ENCODE data around the gene GPR171. TPM values are rescaled to one million over a fixed set of nuclear protein-coding genes. Genes with fewer than 3 reads are reported as not detected.
A peak's percentile ranks its signal among the peaks of the same experiment; 100 is the strongest.

The GPR171 gene
- total RNA-seq, 1 experiment from 2014 or later: not detected

- DNase-seq (ENCODE audit: low read depth): peak; percentile 14
- in situ Hi-C loops (cut with HindIII; ENCODE audit: low pct_unique_long_range_greater_than_20kb, low sequenced_read_pairs): no loop called here
Observed at GRCh38 chr3:151218136-151218535, 15.1 kb upstream of the GPR171 start.

DNA sequence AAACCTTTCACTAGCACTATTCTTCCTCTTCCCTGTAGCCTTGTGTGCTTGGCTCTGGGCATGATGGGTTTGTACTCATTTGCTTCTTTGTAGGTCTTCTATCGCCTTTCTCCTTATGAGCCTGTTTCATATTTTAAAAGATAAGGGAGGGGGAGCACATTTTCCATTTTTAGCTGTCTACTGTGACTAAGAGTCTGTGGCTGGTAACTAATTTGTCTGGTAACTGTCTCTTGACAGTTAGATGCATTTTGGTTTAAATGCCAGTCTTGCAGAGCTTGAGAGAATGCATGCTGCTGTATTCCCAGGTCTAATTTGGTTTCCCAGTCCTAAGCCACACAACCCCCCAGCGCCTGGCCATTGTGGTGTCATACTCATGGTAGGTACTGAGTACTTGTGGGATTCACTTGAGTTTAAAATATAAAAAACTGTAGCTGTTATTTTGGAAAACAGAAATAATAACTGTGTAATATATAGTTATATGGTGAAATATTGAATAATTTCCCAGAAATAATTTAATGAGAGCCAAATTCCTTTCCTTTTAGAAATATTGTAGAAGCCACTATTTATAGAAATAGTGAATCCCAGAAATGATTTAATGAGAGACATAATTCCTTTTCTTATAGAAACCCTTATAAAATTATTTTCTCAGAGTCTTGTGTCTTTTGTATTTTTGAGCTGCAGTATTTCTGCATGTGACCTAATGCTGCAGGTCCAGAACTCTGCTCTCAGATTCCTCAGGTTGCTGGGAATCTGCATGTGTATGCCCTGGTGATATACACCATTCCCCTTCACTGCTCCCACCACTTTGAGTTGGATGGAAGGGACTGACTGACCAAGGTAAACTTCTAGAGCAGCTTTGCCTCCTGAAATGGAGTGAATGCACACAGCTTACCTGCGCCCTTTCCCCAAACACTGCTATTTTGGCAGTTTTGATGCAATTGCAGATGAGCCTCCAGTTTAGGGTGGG is 13.9 kb upstream of the GPR171 start:
- DNase-seq (ENCODE audit: low read depth): no peak
- in situ Hi-C loops (cut with HindIII; ENCODE audit: low pct_unique_long_range_greater_than_20kb, low sequenced_read_pairs): no loop called here

DNA sequence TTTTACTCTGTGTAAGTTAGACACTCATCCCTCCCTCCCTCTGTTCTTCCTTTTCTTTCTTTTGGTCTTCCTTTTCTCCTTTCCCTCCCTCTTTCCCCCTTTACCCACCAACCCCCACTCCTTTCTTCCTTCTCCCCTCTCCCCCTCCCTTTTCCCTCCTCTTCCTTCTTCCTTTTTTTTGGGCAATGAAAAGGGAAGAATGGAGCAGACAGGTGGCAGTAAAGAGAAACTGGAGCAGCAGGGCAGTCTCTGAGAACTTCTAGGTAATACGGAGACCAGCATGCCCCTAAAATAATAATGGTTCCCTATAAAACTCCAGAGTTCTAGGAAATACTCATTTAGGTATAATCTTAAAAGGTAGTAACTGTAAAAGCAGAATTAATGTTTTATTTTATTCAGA is 11.4 kb upstream of the GPR171 start:
- in situ Hi-C loops (cut with HindIII; ENCODE audit: low pct_unique_long_range_greater_than_20kb, low sequenced_read_pairs): no loop called here
- DNase-seq (ENCODE audit: low read depth): no peak

DNA sequence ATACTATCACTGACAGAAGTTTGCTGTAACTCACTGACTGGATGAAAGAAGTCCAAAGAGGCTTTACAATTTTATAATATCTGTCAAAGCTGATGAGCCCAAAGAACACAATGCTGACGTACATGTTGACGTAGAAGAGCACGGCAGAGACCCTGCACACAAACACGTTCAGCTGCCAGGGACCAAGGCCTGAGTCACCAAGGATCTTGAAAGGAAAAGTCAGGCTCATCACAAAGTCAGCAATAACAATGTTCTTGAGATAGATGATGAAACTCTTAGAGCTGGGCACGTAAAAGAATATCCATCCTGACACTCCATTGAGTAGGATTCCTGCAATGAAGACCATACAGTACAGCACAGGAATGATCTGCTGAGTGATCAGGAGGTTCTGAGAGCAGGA is 10.9 kb upstream of the GPR171 start:
- no peak for DNase-seq (ENCODE audit: low read depth)
- in situ Hi-C loops (cut with HindIII; ENCODE audit: low pct_unique_long_range_greater_than_20kb, low sequenced_read_pairs): no loop called here

- in situ Hi-C loops (cut with HindIII; ENCODE audit: low pct_unique_long_range_greater_than_20kb, low sequenced_read_pairs): no loop called here
Observed at GRCh38 chr3:151213151-151213550, 10.1 kb upstream of the GPR171 start.

GRCh38 chr3:151210676-151211381 is 7.8 kb upstream of the GPR171 start:
- in situ Hi-C loops (cut with HindIII; ENCODE audit: low pct_unique_long_range_greater_than_20kb, low sequenced_read_pairs): no loop called here
- DNase-seq (ENCODE audit: low read depth): no peak

More at GRCh38 chr3:151213151-151213550, 10.1 kb upstream of the GPR171 start:
- DNase-seq (ENCODE audit: low read depth): no peak

DNA sequence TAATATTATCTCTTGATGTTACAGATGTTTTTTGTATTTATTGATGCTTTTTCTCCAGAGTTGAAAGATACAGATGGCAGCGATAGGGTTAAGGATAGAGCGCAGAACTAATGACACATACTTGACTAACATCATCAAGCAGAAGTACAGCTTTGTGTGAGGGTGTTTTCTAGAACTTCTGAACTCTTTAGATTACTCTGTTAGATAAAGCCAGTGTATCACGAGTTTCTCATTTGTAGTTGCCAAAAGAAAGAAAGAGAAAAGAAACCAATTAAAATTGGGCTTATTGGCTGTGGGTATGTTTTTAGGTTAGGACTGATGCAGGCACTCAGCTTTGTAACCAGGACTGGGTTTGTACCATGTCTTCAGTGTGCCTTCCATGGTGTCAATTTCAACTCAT is 6.6 kb upstream of the GPR171 start:
- in situ Hi-C loops (cut with HindIII; ENCODE audit: low pct_unique_long_range_greater_than_20kb, low sequenced_read_pairs): no loop called here
- DNase-seq (ENCODE audit: low read depth): no peak

GRCh38 chr3:151206201-151206600 is 3.2 kb upstream of the GPR171 start:
- no peak for DNase-seq (ENCODE audit: low read depth)
- in situ Hi-C loops (cut with HindIII; ENCODE audit: low pct_unique_long_range_greater_than_20kb, low sequenced_read_pairs): no loop called here

DNA sequence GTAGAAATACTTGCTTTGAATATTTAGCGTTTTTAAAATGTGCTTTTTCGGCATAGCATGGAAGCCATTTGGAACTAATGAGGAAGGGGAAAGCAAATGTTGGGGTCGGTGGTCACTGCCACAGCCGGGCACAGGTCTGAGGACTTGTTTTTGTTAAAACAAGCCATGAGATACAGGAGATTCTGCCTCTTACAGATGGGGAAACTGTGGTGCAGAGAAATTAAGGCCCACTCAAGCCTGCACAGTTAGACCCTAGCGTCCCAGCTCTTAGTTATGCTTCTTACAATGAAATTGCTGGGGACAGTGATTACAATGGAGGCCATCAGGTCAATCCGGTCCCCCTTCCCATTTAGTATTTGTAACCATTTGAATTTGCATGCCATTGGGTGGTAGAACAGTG is 2.5 kb upstream of the GPR171 start:
- in situ Hi-C loops (cut with HindIII; ENCODE audit: low pct_unique_long_range_greater_than_20kb, low sequenced_read_pairs): no loop called here
- no peak for DNase-seq (ENCODE audit: low read depth)

DNA sequence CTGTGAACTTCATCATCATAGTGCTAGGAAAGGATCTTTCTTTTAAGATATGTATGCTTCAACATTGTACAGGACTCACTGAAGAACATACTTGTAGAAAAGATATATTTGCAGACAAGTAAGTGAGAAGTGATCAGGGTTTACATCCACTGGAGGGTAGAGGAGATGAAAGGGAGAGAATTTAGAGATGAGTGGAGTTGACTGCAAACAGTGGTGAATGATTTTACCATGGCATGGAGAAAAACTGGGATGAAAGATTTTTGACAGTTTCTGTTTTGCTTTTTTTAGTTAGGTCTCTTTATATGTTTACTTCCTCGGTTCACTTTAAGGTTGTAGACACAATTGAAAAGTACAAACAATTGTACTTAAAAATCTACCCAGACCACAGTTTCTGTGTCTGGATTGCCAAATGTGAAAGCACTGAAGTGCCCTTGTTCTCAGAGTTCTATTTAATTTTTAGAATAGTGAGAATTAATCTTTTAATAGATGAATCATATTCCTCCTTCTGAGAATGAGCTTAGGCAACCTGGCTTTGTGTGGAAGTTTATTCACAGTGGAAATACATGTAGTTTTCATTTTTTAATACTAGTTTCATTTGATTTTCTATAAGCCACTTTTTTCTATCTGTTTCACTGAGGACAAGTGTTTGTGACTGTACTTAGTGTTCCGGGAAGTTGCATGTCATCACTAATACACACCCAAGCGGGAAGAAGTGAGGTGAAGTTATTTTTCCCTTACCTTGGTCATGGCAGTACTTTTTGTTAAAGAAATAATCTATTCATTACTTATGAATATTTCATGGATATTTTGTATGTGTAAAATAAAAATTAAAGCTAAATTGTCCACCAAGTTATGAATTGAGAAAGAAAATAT is 1.8 kb upstream of the GPR171 start:
- in situ Hi-C loops (cut with HindIII; ENCODE audit: low pct_unique_long_range_greater_than_20kb, low sequenced_read_pairs): no loop called here
- no peak for DNase-seq (ENCODE audit: low read depth)

- in situ Hi-C loops (cut with HindIII; ENCODE audit: low pct_unique_long_range_greater_than_20kb, low sequenced_read_pairs): no loop called here
- no peak for DNase-seq (ENCODE audit: low read depth)
Observed at GRCh38 chr3:151201051-151201730, 1.8 kb downstream of the GPR171 start.

DNA sequence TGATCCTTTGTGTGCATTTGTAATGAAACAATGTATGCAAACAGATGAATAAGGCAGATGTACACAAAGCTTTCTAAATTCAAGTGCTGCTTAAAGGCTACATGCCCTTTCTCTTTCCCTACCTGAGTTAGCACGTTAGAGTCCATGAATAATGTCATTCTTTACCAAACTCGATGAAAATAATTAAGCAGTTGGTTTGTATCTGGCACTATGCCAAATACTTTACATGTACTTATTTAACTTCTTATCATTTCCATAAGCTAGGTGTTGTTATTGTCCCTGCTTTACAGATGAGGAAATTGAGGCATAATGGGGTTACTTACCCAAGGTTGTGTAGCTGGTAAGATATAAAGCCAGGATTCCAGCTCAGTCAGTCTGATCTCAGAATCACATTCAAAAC is 2.4 kb downstream of the GPR171 start:
- DNase-seq (ENCODE audit: low read depth): no peak
- in situ Hi-C loops (cut with HindIII; ENCODE audit: low pct_unique_long_range_greater_than_20kb, low sequenced_read_pairs): no loop called here

- DNase-seq (ENCODE audit: low read depth): no peak
- in situ Hi-C loops (cut with HindIII; ENCODE audit: low pct_unique_long_range_greater_than_20kb, low sequenced_read_pairs): no loop called here
Observed at GRCh38 chr3:151199554-151200438, 3.2 kb downstream of the GPR171 start.

- in situ Hi-C loops (cut with HindIII; ENCODE audit: low pct_unique_long_range_greater_than_20kb, low sequenced_read_pairs): no loop called here
- no peak for DNase-seq (ENCODE audit: low read depth)
Observed at GRCh38 chr3:151198849-151199248, 4.2 kb downstream of the GPR171 start.

GRCh38 chr3:151197981-151198767 is 4.8 kb downstream of the GPR171 start:
- in situ Hi-C loops (cut with HindIII; ENCODE audit: low pct_unique_long_range_greater_than_20kb, low sequenced_read_pairs): no loop called here
- DNase-seq (ENCODE audit: low read depth): no peak

DNA sequence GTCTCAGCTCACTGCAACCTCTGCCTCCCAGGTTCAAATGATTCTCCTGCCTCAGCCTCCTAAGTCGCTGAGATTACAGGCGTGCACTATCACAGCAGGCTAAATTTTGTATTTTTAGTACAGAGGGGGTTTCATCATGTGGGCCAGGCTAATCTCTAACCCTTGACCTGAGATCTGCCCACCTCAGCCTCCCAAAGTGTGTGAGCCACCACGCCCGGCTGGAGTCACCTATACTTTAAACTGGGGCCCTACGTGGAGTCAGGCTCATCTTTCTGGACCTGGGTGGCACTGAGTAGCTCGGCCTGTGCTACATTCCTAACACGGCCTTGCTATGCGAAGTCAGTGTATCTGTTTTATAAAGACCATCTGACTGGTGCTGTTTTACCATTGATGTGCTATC is 5.8 kb downstream of the GPR171 start:
- in situ Hi-C loops (cut with HindIII; ENCODE audit: low pct_unique_long_range_greater_than_20kb, low sequenced_read_pairs): no loop called here
- no peak for DNase-seq (ENCODE audit: low read depth)

All from Caki2 (cell line).